NT2/D1 (cell line): ENCODE data around the gene TAPT1.

Experiments used
- SUZ12 ChIP-seq: IDR thresholded peaks from 2 replicates; pipeline ENCODE4 v1.6.1; 2011; ENCODE audit not compliant: insufficient read length, insufficient read depth; ENCODE audit errors: extremely low read depth
- YY1 ChIP-seq: IDR thresholded peaks from 2 replicates; pipeline ENCODE4 v1.6.1; 2011; ENCODE audit not compliant: insufficient read length, insufficient read depth
- ZNF274 ChIP-seq: IDR thresholded peaks from 2 replicates; pipeline ENCODE4 v1.6.1; 2011; ENCODE audit warnings: mild to moderate bottlenecking, low read depth, low read length

- TF ChIP-seq YY1 (no peak), ZNF274 (no peak), SUZ12 (no peak)
Observed at GRCh38 chr4:16155528-16156169, 70.6 kb downstream of the TAPT1 start.
